Inflammatory macrophage (primary cell): ENCODE results near the gene TRPM5.

Source experiments
- DNase-seq, 2 donors: peaks; one replicate each; pipeline ENCODE4 v3.0.0-alpha.2; 2020 to 2022

The TRPM5 gene

GRCh38 chr11:2468363-2469235 is 24.3 kb upstream of the TRPM5 start:
- DNase-seq = peak; percentile 45 to 46

GRCh38 chr11:2467695-2468055 is 23.4 kb upstream of the TRPM5 start:
- DNase-seq = no peak

- peak; percentile 26 to 51 for DNase-seq
Measured at GRCh38 chr11:2466869-2467694, 22.8 kb upstream of the TRPM5 start.

- no peak for DNase-seq
Measured at GRCh38 chr11:2466069-2466801, 21.9 kb upstream of the TRPM5 start.

GRCh38 chr11:2465202-2466068 is 21.1 kb upstream of the TRPM5 start:
- no peak for DNase-seq

- DNase-seq = no peak
Measured at GRCh38 chr11:2464451-2465165, 20.3 kb upstream of the TRPM5 start.

- no peak for DNase-seq
Measured at GRCh38 chr11:2463766-2464277, 19.5 kb upstream of the TRPM5 start.

GRCh38 chr11:2462986-2463765 is 18.9 kb upstream of the TRPM5 start:
- DNase-seq = no peak

GRCh38 chr11:2462543-2462985 is 18.2 kb upstream of the TRPM5 start:
- no peak for DNase-seq

- no peak for DNase-seq
Measured at GRCh38 chr11:2461956-2462542, 17.7 kb upstream of the TRPM5 start.

GRCh38 chr11:2461253-2461955 is 17.1 kb upstream of the TRPM5 start:
- no peak for DNase-seq

GRCh38 chr11:2460540-2461252 is 16.4 kb upstream of the TRPM5 start:
- DNase-seq = no peak

GRCh38 chr11:2459796-2460531 is 15.7 kb upstream of the TRPM5 start:
- DNase-seq = no peak

GRCh38 chr11:2459016-2459725 is 14.9 kb upstream of the TRPM5 start:
- DNase-seq = peak in 1 of 2 donors; percentile 25

GRCh38 chr11:2458321-2458720 is 14.0 kb upstream of the TRPM5 start:
- no peak for DNase-seq

GRCh38 chr11:2453436-2453835 is 9.1 kb upstream of the TRPM5 start:
- no peak for DNase-seq
